HepG2 (cell line): ENCODE data around the gene SPATA25. TPM values are rescaled to one million over a fixed set of nuclear protein-coding genes. Genes with fewer than 3 reads are reported as not detected.

Source experiments
- GTF2F1 ChIP-seq: fragments of 150-350 bp; IDR thresholded peaks from 2 replicates; pipeline ENCODE4 v1.6.1; 2014; ENCODE audit warnings: low read length
- HIVEP1 ChIP-seq: sonication (generic); formaldehyde crosslinking; IDR thresholded peaks from 2 replicates; pipeline ENCODE4 v1.4.0; 2020; ENCODE audit warnings: mild to moderate bottlenecking, missing genetic modification reagents
- KLF11 ChIP-seq: IDR thresholded peaks from 2 replicates; pipeline ENCODE4 v1.6.1; 2016; ENCODE audit warnings: missing compliant biosample characterization
- MED1 ChIP-seq: sonication (generic); formaldehyde crosslinking; IDR thresholded peaks from 2 replicates; pipeline ENCODE4 v1.4.0; 2020; ENCODE audit warnings: missing genetic modification reagents
- PAF1 ChIP-seq: IDR thresholded peaks from 2 replicates; pipeline ENCODE4 v1.6.1; 2016; ENCODE audit warnings: missing genetic modification reagents, missing compliant biosample characterization
- RBM22 ChIP-seq: fragments of 200-400 bp; formaldehyde crosslinking; optimal IDR thresholded peaks from 2 replicates; pipeline ENCODE3; 2017; ENCODE audit warnings: mild to moderate bottlenecking, low read length, moderate library complexity
- SKI ChIP-seq: fragments of 450-650 bp; IDR thresholded peaks from one replicate; pipeline ENCODE4 v1.6.1; 2018; ENCODE audit warnings: mild to moderate bottlenecking; ENCODE audit not compliant: partially characterized antibody
- TAF15 ChIP-seq: fragments of 200-400 bp; formaldehyde crosslinking; IDR thresholded peaks from one replicate; pipeline ENCODE4 v1.6.1; 2018; ENCODE audit warnings: mild to moderate bottlenecking, low read depth, low read length; ENCODE audit not compliant: poor library complexity, severe bottlenecking
- TCF12 ChIP-seq, 2 experiments: fragments of 450-650 bp in 1 of 2; sonication (generic) in 1 of 2; formaldehyde crosslinking in 1 of 2; IDR thresholded peaks; 2 replicates each; pipeline versions ENCODE4 v1.6.1 to v1.8.0; 2017 to 2022; ENCODE audit warnings: antibody characterized with exemption in 1 of 2, mild to moderate bottlenecking in 1 of 2, missing genetic modification reagents in 1 of 2, moderate library complexity in 1 of 2
- ZNF337 ChIP-seq: sonication (generic); formaldehyde crosslinking; IDR thresholded peaks from 2 replicates; pipeline ENCODE4 v1.5.1; 2020; ENCODE audit warnings: missing genetic modification reagents, low read depth, mild to moderate bottlenecking, borderline replicate concordance
- ZNF510 ChIP-seq: sonication (generic); formaldehyde crosslinking; IDR thresholded peaks from 2 replicates; pipeline ENCODE4 v1.4.0; 2020; ENCODE audit warnings: low read depth, mild to moderate bottlenecking, missing genetic modification reagents
- ZNF546 ChIP-seq: sonication (generic); formaldehyde crosslinking; conservative IDR thresholded peaks from 2 replicates; pipeline ENCODE4 v1.8.1; 2023; ENCODE audit warnings: mild to moderate bottlenecking, missing genetic modification reagents
- ZNF556 ChIP-seq: sonication (generic); formaldehyde crosslinking; IDR thresholded peaks from 2 replicates; pipeline ENCODE4 v1.4.0; 2020; ENCODE audit warnings: mild to moderate bottlenecking, missing genetic modification reagents, borderline replicate concordance
- ZNF562 ChIP-seq: sonication (generic); formaldehyde crosslinking; IDR thresholded peaks from 2 replicates; pipeline ENCODE4 v1.8.0; 2022; ENCODE audit warnings: missing genetic modification reagents, borderline replicate concordance
- ZSCAN12 ChIP-seq: sonication (generic); formaldehyde crosslinking; IDR thresholded peaks from 2 replicates; pipeline ENCODE4 v1.9.0; 2021; ENCODE audit warnings: mild to moderate bottlenecking, missing genetic modification reagents
- polyA plus RNA-seq, 8 experiments: library from polyadenylated mRNA; depleted of rRNA in 3 of 8; stranded (reverse) in 7 of 8; unstranded in 1 of 8; fragments of >200 nt; fragmentation: Illumina TruSeq in 4 of 8; extraction: Trizol in 4 of 8; gene quantifications; 2 replicates each; pipeline versions ENCODE4 v1.2.1 to v1.2.3, GENCODE V29; 2011 to 2016; ENCODE audit warnings: low read depth in 4 of 8, missing spikeins in 1 of 8, mixed read lengths in 1 of 8; ENCODE audit not compliant: insufficient read depth in 1 of 8
- total RNA-seq, 5 experiments: library from RNA; depleted of rRNA; stranded (reverse); fragments of >200 nt; fragmentation: Illumina TruSeq; extraction: Trizol; gene quantifications; 2 replicates each; pipeline ENCODE4 v1.2.3, GENCODE V29; 2016; ENCODE audit warnings: low read depth in 1 of 5
- TF ChIP-seq, protein P1 (sequence below): IDR thresholded peaks from 2 replicates; pipeline ENCODE4 v1.6.1; 2016; ENCODE audit warnings: missing compliant biosample characterization, missing genetic modification reagents, borderline replicate concordance
- TF ChIP-seq, protein P2 (sequence below): sonication (generic); formaldehyde crosslinking; IDR thresholded peaks from 2 replicates; pipeline ENCODE4; 2020; ENCODE audit warnings: missing genetic modification reagents, mild to moderate bottlenecking, borderline replicate concordance
- TF ChIP-seq, protein P3 (sequence below): sonication (generic); formaldehyde crosslinking; IDR thresholded peaks from 2 replicates; pipeline ENCODE4 v1.4.0; 2020; ENCODE audit warnings: missing genetic modification reagents
- TF ChIP-seq, protein P4 (sequence below): sonication (generic); formaldehyde crosslinking; IDR thresholded peaks from 2 replicates; pipeline ENCODE4 v1.5.1; 2020; ENCODE audit warnings: mild to moderate bottlenecking, missing genetic modification reagents

The SPATA25 gene
- total and polyA plus RNA-seq, 2 of the 13 experiments (the other 11 are each of a cell fraction or from before 2014, with no cell fraction given): 4.8 to 7.6 TPM

DNA sequence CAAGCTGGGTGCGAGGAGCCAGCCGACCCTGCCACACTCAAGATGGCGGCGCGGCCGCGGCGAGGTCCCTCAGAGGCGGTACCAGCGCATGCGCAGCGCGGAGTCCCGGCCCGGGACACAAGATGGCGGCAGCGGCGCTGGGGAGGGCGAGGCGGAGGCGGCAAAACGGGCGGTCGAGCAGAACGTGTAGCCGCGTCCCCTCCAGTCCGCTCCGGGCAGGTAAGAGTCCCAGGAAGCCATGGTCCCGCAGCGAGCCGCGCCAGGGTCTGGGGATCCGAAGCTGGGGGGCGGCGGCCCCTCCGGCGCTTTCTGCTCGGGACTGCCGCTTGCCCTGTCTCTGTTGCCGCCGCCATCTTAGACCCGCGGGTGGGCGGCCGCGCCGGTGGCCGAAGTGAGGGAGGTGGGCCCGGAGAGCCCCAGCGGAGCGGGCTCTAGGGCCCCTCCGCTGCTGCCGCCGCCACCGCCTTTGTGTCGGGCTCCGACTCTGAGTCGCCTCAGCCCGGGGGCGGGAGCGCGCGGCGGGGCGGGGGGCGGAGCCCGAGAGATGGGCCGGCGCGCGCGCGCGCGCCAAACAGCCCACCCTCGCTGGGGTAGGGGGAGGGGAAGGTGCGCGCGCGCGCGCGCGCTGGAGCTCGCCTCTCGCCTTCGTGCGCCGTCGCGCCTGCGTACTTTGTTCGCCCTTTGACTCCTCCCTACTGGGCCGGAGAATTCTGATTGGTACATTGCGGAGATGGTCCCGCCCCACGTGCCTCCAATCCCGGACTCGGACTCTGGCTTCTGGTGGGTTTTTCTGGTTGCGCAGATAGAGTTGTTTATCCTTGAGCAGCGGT, 47.4 kb upstream of the SPATA25 start, which contains the start of gene PCIF1 (continued):
- peak; percentile 64 for TF ChIP-seq RBM22
- peak; percentile 81; the same call in 1 of the 2 replicates for TF ChIP-seq GTF2F1
- peak; percentile 65 for TF ChIP-seq SKI
- peak; percentile 67; the same call in 1 of the 2 replicates for TF ChIP-seq ZSCAN12 (CRISPR knock-in tag)
- TF ChIP-seq, protein P1, sequence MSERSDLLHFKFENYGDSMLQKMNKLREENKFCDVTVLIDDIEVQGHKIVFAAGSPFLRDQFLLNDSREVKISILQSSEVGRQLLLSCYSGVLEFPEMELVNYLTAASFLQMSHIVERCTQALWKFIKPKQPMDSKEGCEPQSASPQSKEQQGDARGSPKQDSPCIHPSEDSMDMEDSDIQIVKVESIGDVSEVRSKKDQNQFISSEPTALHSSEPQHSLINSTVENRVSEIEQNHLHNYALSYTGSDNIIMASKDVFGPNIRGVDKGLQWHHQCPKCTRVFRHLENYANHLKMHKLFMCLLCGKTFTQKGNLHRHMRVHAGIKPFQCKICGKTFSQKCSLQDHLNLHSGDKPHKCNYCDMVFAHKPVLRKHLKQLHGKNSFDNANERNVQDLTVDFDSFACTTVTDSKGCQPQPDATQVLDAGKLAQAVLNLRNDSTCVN: peak; percentile 87
- peak; percentile 88 for TF ChIP-seq HIVEP1
- peak; percentile 98 for TF ChIP-seq ZNF556 (CRISPR knock-in tag)
- TF ChIP-seq ZNF337: peak; percentile 18; the same call in 1 of the 2 replicates
- TF ChIP-seq, protein P2, sequence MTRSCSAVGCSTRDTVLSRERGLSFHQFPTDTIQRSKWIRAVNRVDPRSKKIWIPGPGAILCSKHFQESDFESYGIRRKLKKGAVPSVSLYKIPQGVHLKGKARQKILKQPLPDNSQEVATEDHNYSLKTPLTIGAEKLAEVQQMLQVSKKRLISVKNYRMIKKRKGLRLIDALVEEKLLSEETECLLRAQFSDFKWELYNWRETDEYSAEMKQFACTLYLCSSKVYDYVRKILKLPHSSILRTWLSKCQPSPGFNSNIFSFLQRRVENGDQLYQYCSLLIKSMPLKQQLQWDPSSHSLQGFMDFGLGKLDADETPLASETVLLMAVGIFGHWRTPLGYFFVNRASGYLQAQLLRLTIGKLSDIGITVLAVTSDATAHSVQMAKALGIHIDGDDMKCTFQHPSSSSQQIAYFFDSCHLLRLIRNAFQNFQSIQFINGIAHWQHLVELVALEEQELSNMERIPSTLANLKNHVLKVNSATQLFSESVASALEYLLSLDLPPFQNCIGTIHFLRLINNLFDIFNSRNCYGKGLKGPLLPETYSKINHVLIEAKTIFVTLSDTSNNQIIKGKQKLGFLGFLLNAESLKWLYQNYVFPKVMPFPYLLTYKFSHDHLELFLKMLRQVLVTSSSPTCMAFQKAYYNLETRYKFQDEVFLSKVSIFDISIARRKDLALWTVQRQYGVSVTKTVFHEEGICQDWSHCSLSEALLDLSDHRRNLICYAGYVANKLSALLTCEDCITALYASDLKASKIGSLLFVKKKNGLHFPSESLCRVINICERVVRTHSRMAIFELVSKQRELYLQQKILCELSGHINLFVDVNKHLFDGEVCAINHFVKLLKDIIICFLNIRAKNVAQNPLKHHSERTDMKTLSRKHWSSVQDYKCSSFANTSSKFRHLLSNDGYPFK (CRISPR knock-in tag): peak; percentile 97
- TF ChIP-seq ZNF546: peak; percentile 98
- TF ChIP-seq, protein P3, sequence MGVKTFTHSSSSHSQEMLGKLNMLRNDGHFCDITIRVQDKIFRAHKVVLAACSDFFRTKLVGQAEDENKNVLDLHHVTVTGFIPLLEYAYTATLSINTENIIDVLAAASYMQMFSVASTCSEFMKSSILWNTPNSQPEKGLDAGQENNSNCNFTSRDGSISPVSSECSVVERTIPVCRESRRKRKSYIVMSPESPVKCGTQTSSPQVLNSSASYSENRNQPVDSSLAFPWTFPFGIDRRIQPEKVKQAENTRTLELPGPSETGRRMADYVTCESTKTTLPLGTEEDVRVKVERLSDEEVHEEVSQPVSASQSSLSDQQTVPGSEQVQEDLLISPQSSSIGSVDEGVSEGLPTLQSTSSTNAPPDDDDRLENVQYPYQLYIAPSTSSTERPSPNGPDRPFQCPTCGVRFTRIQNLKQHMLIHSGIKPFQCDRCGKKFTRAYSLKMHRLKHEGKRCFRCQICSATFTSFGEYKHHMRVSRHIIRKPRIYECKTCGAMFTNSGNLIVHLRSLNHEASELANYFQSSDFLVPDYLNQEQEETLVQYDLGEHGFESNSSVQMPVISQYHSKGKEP (CRISPR knock-in tag): peak; percentile 84; the same call in 1 of the 2 replicates
- TF ChIP-seq MED1 (CRISPR knock-in tag): peak; percentile 72
- TF ChIP-seq TAF15: peak; percentile 91
- no peak for TF ChIP-seq TCF12 (IDR thresholded peaks at IDR 0.05)
- TF ChIP-seq TCF12 (CRISPR knock-in tag; IDR thresholded peaks at IDR 0.05): peak; percentile 94
- TF ChIP-seq ZNF562 (CRISPR knock-in tag): no peak
- TF ChIP-seq KLF11: peak; percentile 92
- 0 out of 2 replicates have a peak, but pooled peaks have one; percentile 15 for TF ChIP-seq PAF1 (CRISPR knock-in tag)
- TF ChIP-seq, protein P4, sequence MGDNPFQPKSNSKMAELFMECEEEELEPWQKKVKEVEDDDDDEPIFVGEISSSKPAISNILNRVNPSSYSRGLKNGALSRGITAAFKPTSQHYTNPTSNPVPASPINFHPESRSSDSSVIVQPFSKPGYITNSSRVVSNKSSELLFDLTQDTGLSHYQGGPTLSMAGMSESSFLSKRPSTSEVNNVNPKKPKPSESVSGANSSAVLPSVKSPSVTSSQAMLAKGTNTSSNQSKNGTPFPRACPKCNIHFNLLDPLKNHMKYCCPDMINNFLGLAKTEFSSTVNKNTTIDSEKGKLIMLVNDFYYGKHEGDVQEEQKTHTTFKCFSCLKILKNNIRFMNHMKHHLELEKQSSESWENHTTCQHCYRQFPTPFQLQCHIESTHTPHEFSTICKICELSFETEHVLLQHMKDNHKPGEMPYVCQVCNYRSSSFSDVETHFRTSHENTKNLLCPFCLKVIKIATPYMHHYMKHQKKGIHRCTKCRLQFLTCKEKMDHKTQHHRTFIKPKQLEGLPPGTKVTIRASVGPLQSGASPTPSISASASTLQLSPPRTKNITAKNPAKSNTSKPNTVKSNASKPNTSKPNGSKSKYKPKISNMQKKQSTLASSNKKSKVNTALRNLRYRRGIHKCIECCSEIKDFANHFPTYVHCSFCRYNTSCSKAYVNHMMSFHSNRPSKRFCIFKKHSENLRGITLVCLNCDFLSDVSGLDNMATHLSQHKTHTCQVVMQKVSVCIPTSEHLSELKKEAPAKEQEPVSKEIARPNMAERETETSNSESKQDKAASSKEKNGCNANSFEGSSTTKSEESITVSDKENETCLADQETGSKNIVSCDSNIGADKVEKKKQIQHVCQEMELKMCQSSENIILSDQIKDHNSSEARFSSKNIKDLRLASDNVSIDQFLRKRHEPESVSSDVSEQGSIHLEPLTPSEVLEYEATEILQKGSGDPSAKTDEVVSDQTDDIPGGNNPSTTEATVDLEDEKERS (CRISPR knock-in tag): 0 out of 2 replicates have a peak, but pooled peaks have one; percentile 62
- peak; percentile 83 for TF ChIP-seq ZNF510 (CRISPR knock-in tag)
